Raji (cell line): Measurements from ENCODE around the gene TOLLIP.

Source experiments
- POLR2A ChIP-seq: IDR thresholded peaks from 2 replicates; pipeline ENCODE4 v1.6.1; 2011; ENCODE audit warnings: low read depth, low read length, control low read depth; ENCODE audit not compliant: insufficient read depth

Gene TOLLIP

DNA sequence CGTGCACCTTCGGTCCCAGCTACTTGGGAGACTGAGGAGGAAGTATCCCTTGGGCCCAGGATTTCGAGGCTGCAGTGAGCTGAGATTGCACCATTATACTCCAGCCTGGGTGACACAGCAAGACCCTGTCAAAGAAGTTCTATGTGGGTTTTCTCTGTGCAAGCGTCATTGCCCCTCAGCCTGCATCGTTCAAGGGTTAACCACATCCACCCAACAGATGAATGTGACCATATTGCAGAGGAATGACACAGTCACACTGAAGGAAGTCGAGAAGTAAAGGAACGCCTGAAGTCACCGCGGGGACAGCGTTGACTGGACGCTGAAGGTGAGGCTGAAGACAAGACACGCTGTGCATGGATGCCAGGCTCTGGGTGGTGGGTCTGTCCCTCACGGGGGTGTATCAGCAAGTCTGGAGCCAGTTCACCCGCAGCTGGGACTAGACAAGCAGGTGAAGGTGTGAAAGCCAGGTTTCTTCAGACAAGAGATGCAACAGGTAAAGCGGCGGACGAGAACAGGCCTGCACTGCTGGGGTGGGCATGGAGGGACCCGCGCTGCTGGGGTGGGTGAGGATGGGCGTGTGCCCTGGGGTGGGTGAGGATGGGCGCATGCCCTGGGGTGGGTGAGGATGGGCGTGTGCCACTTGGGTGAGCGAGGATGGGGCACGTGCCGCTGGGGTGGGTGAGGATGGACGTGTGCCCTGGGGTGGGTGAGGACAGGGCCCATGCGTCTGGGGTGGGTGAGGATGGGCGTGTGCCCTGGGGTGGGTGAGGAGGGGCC is 36.5 kb upstream of the TOLLIP start:
- TF ChIP-seq POLR2A = no peak

DNA sequence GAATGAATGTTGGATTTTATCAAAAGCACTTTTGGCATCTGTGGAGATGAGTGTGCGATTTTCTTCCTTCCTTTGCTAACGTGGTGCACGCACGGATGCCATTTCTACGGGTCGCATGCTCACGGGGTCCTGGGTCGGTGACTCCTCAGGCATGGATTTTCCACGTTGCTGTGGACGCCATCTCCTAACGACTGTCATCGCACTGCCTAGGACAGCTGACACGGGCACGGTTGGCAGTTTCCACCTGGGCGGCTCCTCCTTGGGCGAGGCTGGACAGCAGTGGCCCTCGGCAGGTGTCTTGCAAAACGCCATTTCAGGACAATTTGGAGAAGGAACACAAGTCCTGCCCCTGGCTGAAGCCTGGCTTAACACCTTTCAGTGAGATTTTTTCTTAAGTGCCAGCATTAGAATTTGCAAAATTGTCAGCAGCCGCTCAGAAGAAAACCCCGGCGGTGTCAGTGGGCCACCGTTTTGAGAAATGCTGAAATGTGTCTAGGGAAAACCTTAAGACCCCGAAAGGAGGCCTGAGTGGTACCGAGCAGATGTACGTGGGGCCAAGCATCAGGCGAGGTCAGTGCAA is 34.7 kb upstream of the TOLLIP start:
- TF ChIP-seq POLR2A = no peak

DNA sequence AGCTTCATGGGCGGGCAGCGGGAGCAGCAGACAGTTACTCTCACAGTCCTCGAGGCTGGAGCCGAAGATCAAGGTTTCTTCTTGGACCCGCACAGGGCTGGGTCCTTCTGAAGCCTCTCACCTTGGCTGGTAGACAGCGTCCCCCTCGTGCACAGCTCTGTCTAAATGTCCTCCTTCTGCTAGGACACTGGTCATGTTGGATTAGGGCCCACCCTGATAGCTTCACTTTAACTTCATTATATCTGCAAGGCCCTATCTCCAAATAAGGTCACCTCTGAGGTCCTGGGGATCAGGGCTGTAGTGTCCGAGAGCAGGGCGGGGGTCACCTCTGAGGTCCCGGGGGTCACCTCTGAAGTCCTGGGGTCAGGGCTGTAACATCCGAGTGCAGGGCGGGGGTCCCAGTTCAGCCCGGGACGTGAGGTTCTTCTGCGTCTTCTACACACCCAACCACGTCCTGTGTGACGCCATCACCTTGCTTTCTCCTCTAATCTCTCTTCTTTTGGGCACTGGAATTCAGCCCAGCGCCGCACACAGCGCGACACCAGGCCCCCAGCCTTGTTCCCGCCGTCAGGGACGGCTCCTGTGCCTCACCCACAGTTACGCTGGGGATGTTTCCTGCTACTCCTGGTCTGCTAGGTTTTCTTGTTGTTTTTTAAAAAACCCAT is 34.1 kb upstream of the TOLLIP start:
- no peak for TF ChIP-seq POLR2A

DNA sequence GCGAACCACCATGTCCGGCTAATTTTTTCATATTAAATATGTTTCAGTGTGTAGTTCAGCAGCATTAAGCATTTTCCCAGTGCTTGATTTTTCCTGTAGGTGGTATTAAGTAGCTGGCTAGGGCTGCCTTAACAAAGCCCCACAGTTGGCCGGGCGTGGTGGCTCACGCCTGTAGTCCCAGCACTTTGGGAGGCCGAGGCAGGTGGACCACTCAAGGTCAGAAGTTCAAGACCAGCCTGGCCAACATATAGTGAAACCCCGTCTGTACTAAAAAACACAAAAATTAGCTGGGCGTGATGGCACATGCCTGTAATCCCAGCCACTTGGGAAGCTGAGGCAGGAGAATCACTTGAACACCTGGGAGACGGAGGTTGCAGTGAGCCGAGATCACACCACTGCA is 33.5 kb upstream of the TOLLIP start:
- TF ChIP-seq POLR2A = no peak

DNA sequence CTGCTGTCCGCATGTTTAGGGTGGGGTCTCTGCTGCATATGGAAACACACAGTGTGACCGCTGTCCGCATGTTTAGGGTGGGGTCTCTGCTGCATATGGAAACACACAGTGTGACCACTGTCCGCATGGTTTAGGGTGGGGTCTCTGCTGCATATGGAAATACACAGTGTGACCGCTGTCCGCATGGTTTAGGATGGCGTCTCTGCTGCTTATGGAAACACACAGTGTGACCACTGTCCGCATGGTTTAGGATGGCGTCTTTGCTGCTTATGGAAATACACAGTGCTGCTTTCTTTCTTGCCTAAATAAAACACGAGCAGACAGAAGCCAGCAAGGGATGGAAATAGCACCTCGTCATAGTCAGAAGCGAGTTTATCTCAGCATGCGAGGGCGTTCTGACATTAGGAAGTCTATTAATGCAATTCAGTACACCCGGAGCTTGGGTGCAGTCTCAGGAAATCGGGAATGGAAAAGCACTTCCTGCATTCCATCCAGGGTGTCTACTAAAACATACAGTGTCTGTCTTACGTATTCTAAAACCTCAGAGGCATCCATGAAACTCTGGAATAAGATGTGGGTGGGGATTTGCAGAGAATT is 32.6 kb upstream of the TOLLIP start:
- TF ChIP-seq POLR2A = no peak

DNA sequence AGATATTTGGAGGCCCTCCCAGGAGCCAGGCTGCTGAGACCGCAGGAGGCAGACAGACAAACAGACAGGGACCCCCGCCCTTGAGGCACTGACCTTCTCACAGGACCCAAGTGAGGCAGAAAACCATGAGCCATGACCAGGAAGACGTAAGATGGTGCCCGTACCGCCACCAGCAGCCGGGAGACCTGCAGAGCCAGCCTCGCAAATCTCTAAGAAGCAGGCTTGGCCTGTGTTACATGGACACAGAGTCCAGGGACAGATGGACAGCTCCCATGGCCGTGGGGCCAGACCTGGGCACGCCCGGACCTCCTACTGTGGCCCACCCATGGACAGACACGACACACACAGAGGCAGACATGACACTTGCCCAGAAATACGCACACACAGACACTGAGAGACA is 30.7 kb upstream of the TOLLIP start:
- no peak for TF ChIP-seq POLR2A

DNA sequence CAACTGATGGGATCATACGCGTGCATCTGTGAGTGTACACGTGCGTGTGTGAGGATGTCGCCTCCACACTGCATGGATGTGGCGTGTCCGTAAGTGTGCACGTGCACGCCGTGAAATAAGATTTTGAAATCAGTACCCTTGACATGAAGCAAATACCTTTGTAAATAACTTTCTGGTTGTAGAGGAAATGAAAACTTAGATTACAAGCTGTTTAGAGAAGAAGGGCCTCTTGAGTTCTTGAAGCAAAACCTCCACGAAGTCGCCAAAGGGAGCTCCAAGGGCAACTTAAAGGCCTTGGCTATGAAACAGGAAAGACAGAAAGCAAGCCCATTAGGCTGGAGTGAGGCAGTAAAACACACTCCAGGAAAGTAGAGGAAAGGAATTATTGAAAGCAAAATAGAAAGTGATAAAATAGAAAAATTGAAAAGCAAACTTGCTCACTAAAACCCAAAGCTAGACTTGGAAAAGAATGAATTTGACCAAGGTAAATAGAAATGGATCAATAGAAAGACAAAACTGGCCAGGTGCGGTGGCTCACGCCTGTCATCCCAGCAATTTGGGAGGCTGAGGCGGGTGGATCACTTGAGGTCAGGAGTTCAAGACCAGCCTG is 29.7 kb upstream of the TOLLIP start:
- TF ChIP-seq POLR2A = no peak

DNA sequence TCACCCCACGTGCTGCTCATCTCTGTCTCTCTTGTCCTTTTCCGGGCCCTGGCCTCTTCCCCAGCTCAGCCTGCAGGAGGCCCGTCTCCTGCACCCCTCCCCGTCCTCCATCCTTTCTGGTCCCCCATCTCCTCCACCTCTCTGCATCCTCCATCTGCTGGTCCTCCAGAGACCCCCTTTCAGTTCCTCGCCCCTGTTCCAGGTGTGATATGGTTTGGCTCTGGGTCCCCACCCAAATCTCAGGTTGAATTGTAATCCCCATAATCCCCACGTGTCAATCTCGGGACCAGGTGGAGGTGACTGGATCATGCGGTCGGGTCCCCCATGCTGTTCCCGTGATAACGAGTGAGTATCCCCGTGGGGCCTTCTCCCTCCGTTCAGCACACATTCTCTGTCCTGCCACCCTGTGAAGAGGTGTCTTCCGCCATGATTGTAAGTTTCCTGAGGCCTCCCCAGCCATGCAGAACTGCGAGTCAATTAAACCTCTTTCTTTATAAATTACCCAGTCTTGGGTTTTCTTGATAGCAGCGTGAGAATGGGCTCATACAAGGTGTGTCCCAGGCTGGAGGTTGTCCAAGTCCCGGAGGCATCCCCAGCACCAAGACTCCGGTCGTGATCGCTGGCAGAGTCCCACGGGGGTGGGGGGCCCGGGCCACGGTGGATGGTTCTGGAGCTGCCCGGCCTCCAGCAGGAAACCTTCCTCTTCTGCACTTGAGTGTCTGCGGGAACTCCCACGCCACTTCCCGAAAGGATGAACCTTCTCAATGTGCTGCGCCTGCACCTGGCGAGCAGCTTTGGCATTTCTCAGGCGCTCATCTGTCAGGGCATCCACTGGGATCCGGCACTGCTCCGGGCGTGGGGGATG is 29.0 kb upstream of the TOLLIP start:
- no peak for TF ChIP-seq POLR2A

DNA sequence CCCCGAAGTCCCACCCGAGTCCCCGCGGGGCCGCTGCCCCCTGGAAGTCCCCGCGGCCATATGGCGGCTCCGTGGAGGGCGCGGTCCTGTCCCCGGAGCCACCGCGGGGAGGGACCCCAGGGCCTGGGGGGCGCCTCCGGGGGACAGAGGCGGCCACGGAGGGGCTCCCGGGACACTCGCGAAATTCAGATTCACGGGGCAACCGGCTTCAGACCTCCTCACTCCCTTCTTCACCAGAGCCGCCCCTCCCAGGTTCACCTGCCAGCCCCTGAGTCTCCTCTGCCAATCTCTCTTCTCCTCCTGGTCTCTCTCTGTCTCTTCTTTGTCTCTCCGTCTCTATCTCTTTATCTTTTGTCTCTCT is 28.2 kb upstream of the TOLLIP start:
- no peak for TF ChIP-seq POLR2A

DNA sequence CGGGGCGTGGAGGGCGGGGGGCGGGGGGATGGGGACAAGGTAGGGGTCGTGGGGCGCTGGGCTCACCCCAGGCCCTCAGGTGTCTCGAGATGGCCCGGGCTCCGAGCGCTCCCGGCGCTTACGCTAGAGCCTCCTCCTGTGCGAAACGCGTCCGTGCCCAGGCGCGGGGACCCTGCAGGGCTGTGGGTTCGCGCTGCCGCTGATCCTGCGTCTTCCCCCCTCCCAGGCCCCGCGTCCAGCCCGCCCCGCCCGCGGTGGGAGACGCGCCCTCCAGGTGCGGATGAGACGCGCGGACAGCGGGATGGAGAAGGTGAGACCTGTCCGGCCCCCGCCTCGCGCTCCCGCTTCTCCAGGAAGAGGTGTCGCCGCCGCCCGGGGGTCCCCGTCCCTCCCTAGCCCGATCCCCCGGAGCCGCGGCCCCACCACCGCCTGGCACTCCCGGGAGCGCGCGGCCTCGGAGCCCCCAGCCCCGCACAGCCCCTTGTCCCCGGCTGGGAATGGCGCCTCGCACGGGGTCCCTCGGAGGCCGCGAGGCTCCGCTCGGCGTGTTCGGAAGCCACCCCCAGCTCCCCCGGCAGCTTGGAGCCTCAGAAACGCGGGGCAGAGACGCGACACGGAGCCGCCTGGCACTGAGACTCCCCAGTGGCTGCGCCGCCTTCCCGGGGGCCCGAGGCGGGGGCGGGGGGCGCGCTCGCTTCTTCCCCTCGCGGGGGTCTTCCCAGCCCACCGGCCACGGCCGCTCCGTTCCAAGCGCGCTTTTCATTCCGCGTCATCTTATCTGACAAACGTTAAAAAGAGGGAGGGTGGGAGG is 27.6 kb upstream of the TOLLIP start:
- TF ChIP-seq POLR2A = no peak

DNA sequence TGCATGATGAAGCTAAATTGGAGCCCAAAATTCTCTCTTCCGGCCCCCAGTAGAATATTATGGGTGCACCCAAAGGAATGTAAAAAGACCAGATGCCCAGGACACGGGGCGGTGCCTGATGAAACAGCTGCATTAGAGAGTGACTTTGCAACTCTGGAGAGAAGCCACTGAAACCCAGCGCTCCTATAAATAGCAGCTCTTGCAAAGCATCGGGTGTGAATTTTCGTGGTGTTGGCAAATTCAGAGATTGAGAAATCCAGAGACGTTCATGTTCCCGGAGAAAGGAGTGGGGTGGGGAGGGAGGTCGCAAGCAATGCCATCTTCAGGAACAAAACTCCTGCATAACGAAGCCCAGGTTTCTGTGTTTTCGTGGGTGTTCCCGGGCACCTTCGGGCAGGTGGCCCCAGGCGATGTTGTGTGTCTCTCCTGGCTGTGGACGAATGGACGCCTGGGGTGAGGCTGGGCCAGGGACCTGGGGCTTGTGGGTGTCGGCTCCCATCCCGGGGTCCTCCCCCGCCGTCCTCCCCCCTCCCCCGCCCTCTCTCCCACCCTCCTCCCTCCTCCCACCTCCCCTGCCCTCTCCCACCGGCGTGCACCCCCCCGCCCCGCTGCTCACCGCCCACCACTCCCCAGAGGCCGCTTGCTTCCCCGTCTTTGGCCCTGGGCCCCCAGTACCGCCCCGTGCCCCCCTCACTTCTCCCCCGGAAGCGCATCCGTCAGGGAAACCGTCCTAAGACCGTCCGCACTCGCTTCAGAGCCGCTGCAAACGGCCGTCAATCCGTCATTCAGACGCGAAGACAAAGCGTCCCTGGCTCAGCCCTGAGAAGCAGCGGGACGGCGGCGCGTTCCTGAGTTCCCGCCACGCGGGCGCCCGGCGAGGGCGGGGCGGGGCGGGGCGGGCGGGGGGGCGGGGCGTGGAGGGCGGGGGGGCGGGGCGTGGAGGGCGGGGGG is 26.7 kb upstream of the TOLLIP start:
- no peak for TF ChIP-seq POLR2A

DNA sequence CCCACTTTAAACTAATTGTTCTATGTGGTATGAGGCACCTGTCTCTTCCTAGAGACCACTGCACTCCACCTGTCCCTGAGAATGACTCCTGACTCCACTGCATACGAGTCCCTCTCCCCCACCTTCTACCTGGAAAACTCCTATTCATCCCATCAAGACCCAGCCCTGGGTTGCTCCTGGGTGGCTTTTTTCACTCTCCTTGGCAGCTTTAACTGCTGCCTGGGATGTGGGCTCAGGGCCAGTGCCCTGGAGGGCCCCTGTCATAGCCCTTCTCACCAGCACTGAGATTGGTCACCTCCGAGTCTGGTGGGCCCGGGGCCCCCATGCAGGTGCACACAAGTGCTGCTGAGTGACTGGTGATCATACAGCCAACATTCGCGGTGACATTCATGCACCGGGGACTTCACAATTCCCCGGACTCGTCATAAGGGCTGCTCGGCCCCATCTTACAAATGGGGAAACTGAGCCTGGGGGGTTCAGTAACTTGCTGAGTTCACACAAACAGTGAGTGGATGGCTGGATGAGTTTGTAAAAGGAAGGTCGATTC is 25.9 kb upstream of the TOLLIP start:
- no peak for TF ChIP-seq POLR2A

DNA sequence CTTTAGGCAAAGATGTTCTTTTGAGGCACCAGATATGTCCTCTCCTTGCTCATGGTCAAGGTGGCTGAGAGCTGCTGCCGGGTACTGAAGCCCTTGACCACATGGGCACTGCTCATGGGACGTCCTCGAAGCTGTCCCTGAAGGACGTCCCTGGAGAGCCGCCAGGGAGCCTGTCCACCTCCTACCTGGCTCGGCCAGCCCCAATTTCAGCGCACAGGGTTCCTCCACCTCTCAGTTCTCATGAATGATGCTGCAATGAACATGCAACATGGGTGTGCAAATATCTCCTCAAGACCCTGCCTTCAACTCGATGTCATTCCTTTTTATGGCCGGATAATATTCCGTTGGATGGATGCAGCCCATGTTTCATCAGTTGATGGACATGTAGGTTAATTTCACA is 24.4 kb upstream of the TOLLIP start:
- TF ChIP-seq POLR2A = no peak
